Fibroblast of skin of back (primary cell): Measurements from ENCODE around the gene EBF3.

Source experiments
- DNase-seq: peaks from one replicate; pipeline ENCODE4 v3.0.0-alpha.2; 2013

EBF3 gene

DNA sequence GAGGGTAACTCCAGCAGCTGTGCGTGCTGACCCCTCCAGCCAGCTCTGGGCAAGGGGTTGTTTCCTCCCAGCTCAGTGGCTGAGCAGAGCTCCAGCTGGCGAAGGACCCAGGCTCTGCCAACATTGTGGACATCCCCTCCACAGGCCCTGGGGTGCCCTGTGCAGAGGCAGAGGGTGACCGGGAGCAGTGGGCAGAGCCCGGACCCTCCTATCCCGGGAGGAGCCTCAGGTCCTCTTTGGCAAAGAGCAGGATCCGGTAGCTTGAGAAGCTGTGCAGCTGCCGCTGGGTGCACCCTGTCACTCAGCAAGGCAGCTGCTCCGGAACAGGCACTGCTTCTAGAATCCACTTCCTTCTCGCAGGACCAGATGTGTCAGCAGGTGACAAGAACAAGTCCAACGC, 175.9 kb downstream of the EBF3 start:
- no peak for DNase-seq

DNA sequence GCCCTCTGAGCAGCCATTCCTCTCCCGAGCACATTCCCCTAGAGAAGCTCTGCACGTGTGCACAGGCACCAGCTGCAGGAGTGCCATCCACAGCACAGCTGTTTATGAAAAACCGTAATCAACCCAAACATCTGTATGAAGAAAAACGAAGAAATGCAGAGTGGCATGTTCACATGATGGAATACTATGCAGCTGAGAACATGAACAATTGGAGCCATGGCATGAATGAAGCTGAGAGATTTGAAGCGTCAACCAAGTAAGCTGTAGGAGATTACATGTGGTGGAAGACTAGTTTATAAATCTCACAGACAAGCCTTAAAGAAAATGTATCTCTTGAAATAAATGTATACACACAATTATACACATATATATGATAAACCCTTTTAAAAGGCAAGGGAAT, 176.5 kb downstream of the EBF3 start:
- no peak for DNase-seq

DNA sequence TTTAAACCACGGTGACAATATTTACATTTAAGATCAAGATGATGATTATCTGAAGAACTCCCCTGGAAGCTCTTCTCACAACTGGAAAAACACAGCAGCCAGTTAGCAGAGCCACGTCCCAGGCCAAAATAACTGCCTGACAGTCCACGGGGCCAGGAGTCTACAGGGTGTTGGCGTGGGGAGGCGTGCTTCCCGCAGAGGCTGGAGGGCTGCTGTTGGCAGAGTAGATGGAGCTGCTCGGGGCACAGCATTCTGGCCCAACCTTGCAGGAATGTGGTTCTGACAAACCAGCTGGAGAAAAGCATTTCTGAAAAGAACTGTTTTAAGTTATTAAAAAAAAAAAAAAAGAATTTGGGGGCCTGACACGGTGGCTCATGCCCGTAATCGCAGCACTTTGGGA, 177.9 kb downstream of the EBF3 start:
- no peak for DNase-seq

DNA sequence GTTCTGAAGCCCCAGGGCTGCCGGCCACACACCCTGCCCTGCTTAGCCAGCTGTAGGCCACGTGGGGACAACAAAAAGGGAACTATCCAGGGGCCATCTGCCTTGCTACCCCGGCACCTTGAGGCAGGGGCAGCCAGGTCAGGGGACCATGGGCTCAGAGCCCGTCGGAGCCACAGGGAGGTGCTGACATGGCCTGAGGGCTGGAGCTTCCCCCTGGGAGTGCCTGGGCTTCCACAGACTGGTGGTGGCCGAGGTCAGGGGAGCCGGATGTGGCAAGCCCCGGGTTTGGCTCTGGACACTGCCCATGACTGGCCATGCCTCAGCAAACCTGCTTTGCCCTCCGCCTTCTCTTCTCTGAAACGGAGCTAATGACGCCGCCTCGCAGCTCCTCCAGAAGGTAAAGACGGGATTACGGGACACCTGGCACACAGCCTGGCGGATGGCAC, 178.5 kb downstream of the EBF3 start:
- DNase-seq = no peak
